ENCODE measurements around the gene ICAM4. TPM values are rescaled to one million over a fixed set of nuclear protein-coding genes. Genes with fewer than 3 reads are reported as not detected.

ICAM4 gene
- total and polyA plus RNA-seq, 2 of the 8 experiments (the other 6 are each of a cell fraction or from before 2014, with no cell fraction given) = 1.5 to 4.1 TPM

DNA sequence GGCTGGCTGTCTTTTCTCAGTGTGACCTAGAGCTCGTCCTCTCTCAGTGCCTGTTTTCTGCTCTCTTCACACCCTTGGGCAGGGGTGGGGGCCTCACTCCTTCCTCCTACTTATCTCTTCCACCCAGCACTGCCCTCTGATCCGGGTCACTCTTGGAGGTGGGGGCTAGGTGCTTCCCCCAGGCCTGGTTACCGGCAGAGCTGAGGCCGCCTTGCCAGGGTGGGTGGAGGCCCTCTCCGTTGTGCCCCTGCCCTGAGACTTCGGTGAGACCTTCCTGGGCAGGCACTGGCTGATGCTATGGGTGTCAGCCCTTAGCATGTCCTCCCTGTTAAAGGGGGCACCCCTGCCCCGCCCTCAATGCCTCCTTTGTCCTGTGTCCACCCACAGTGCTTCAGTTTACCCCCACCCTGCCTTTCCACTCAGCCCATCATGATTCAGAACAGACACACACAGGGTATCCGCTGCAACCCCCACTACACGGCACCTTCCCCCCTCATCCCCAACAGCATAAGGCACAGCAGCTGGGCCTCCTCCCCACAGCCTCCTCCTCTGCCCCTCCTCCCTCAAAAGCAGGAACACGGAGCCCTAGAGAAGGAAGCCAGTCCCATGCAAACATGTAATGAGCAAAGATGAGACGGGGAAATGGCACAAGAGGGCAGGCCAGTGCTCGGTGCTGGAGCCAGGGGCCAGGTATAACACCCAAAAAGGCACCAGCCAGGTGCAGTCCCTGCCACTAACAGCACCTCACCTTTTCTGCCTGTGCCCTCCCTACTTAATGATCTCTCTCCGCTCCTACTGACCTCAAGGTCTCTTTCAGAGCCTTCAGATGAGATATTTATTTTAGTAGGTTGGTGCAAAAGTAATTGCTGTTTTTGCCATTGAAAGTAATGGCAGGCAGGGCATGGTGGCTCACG lies 13.0 kb downstream of the ICAM4 start:
- H2BK12ac ChIP-seq (ENCODE audit: low read depth, low read length) = no peak overlapping the region
- H2AK5ac ChIP-seq (ENCODE audit: low read depth, low read length) = no peak overlapping the region
- H2BK5ac ChIP-seq (ENCODE audit: low read depth, low read length) = no peak overlapping the region
- no peak overlapping the region for H3K23ac ChIP-seq (ENCODE audit: insufficient read length)
- no peak overlapping the region for H3K9ac ChIP-seq (replicated peaks in 1 of 4; ENCODE audit: extremely low read depth in 1 of 4, low read depth in 3 of 4, low read length in 3 of 4)
- POLR2A ChIA-PET (ENCODE audit: partially characterized antibody) = interaction anchor here (0.6 to 1.7 kb wide), 3 partner anchors 10 to 28 kb away, joined by 3 to 5 read pairs (median 4); partner anchors contain the start of genes ICAM5 and ZGLP1
- no peaks in the 10 kb centered on the region for H3K9me3 ChIP-seq (ENCODE audit: insufficient read depth in 2 of 2, low read depth in 1 of 2, low read length in 1 of 2)
- no peak overlapping the region for H3K4me3 ChIP-seq (ENCODE audit: extremely low read depth in 1 of 4, insufficient read depth in 2 of 4, low read depth in 3 of 4, low read length in 4 of 4)
- no peak overlapping the region for H3K56ac ChIP-seq (replicated peaks; ENCODE audit: insufficient read length, low read depth, low read length)
- 0 out of 8 replicates have a peak, but pooled peaks cover 0 to 5% (median 0%) of the 10 kb centered on the region in 4 experiments for H3K36me3 ChIP-seq (ENCODE audit: control insufficient read depth in 2 of 4, insufficient read depth in 4 of 4, low read length in 3 of 4)
- H3K14ac ChIP-seq (ENCODE audit: insufficient read length) = no peak overlapping the region
- H4K8ac ChIP-seq (ENCODE audit: extremely low read depth, insufficient read depth, low read length) = no peak overlapping the region
- H4K20me1 ChIP-seq (replicated peaks in 1 of 2; ENCODE audit: control insufficient read depth in 1 of 2, insufficient read depth in 2 of 2, low read length in 2 of 2) = peaks cover 0 to 4% of the 10 kb centered on the region in 2 experiments
- no peak overlapping the region for H2BK20ac ChIP-seq (ENCODE audit: low read length)
- H2AFZ ChIP-seq (ENCODE audit: low read length) = no peak overlapping the region
- no peak overlapping the region for H2BK120ac ChIP-seq (replicated peaks; ENCODE audit: low read depth, low read length)
- CTCF ChIA-PET (ENCODE audit: partially characterized antibody) = interaction anchor here (0.6 to 2.7 kb wide), 10 partner anchors 10 to 89 kb away, joined by 3 to 9 read pairs (median 4); partner anchors contain the start of genes ICAM1, ICAM5, RAVER1 and ZGLP1
- DNase-seq (ENCODE audit: low read depth in 1 of 2, low spot score in 2 of 2) = no peak
- peaks cover 8% of the 10 kb centered on the region; the same call in 1 of the 2 replicates for H3K23me2 ChIP-seq (ENCODE audit: low read depth, low read length)
- H3K79me2 ChIP-seq (ENCODE audit: control insufficient read depth in 1 of 2, insufficient read depth in 2 of 2, low read length in 2 of 2) = no peaks in the 10 kb centered on the region
- no peaks in the 10 kb centered on the region for H3K79me1 ChIP-seq (ENCODE audit: low read depth, low read length)
- H3K27me3 ChIP-seq (replicated peaks in 1 of 4; ENCODE audit: control insufficient read depth in 3 of 4, extremely low read depth in 1 of 4, insufficient read depth in 3 of 4, low read length in 3 of 4) = peaks cover 2 to 26% (median 22%) of the 10 kb centered on the region in 4 experiments
- no peak overlapping the region for H4K5ac ChIP-seq (ENCODE audit: insufficient read length, low read depth, low read length)
- no peak overlapping the region for H4K91ac ChIP-seq (replicated peaks; ENCODE audit: insufficient read length, low read length)
- 88% methylated on average over 14 of the region's 14 CpGs; no CpG with 5 or more reads in 1 of the 2 experiments for WGBS, 2 experiments (ENCODE audit: extremely low coverage in 1 of 2, insufficient coverage in 1 of 2, insufficient read length in 1 of 2, insufficient replicate concordance in 2 of 2, low coverage in 1 of 2, low lambda C conversion rate in 2 of 2, missing lambda C conversion rate in 1 of 2)
- no peak overlapping the region for H3K4ac ChIP-seq (replicated peaks; ENCODE audit: insufficient read length, low read depth, low read length)
- peaks cover 0 to 9% (median 2%) of the 10 kb centered on the region in 4 experiments; a peak in 4 of 7 replicates for H3K4me1 ChIP-seq (replicated peaks in 1 of 4; ENCODE audit: control insufficient read depth in 3 of 4, insufficient read depth in 4 of 4, low read length in 3 of 4)
- no peak overlapping the region for H2BK15ac ChIP-seq (ENCODE audit: low read length)
- H3K18ac ChIP-seq (ENCODE audit: extremely low read depth, low read length) = no peak overlapping the region
- no peak overlapping the region for H3K27ac ChIP-seq (ENCODE audit: low read depth, low read length)
- TF ChIP-seq NANOG (IDR thresholded peaks at IDR 0.05; ENCODE audit: insufficient read depth, low read depth, low read length, poor library complexity, severe bottlenecking) (no peak), TEAD4 (IDR thresholded peaks at IDR 0.05; ENCODE audit: low read depth, low read length) (no peak), SP2 (IDR thresholded peaks at IDR 0.05; ENCODE audit: low read length) (no peak), MAX (IDR thresholded peaks at IDR 0.05) (no peak), RNF2 (IDR thresholded peaks at IDR 0.05; ENCODE audit: borderline replicate concordance, low read depth, low read length, missing control alignments, poor library complexity, severe bottlenecking) (no peak), BACH1 (IDR thresholded peaks at IDR 0.05; ENCODE audit: low read length) (no peak), JUND (IDR thresholded peaks at IDR 0.05; ENCODE audit: low read length) (no peak)
- no peak overlapping the region for H3K4me2 ChIP-seq (ENCODE audit: insufficient read depth in 1 of 2, low read depth in 2 of 2, low read length in 2 of 2)
- no peak for FAIRE-seq
